K562 (cell line): ENCODE results near the gene KLHDC7A.

Experiments
- BCOR ChIP-seq: fragments of 450-650 bp; IDR thresholded peaks from 2 replicates; pipeline ENCODE4 v1.6.1; 2016
- EP300 ChIP-seq: IDR thresholded peaks from 2 replicates; pipeline ENCODE4 v1.6.1; 2012; ENCODE audit warnings: low read length, improper control_type of control experiment
- ID3 ChIP-seq, 2 experiments: fragments of 250-450 bp in 1 of 2; fragments of 450-650 bp in 1 of 2; sonication (Bioruptor Pico) in 1 of 2; IDR thresholded peaks; 2 replicates each; pipeline versions ENCODE4 v1.6.1 to v1.8.0; 2016 to 2021; ENCODE audit warnings: mild to moderate bottlenecking in 2 of 2, moderate library complexity in 2 of 2, missing compliant biosample characterization in 1 of 2, missing genetic modification characterization in 1 of 2
- JUN ChIP-seq, 2 experiments: sonication (generic) in 1 of 2; formaldehyde crosslinking in 1 of 2; IDR thresholded peaks; 2 replicates each; pipeline versions ENCODE4 v1.6.1 to v1.8.0; 2012 to 2022; ENCODE audit warnings: borderline replicate concordance in 2 of 2, mild to moderate bottlenecking in 2 of 2, improper control_type of control experiment in 1 of 2, low read depth in 1 of 2, low read length in 1 of 2, missing genetic modification reagents in 1 of 2
- SRF ChIP-seq, 2 experiments: fragments of 250-450, 450-650 bp in 1 of 2; sonication (Bioruptor Pico) in 1 of 2; sonication (generic) in 1 of 2; formaldehyde crosslinking; IDR thresholded peaks; 2 replicates each; pipeline versions ENCODE4 v1.5.0 to v1.5.1; 2020 to 2022; ENCODE audit warnings: mild to moderate bottlenecking in 1 of 2, missing genetic modification reagents in 1 of 2

GRCh38 chr1:18529714-18530113 lies 49.0 kb downstream of the KLHDC7A start:
- no peak for TF ChIP-seq BCOR
- TF ChIP-seq JUN (IDR thresholded peaks at IDR 0.05; ENCODE audit: borderline replicate concordance, low read depth, low read length): no peak
- TF ChIP-seq JUN (CRISPR knock-in tag; IDR thresholded peaks at IDR 0.05; ENCODE audit: borderline replicate concordance): no peak
- no peak for TF ChIP-seq SRF (CRISPR knock-in tag; IDR thresholded peaks at IDR 0.05)
- TF ChIP-seq EP300: no peak
- no peak for TF ChIP-seq ID3 (CRISPR knock-in tag; IDR thresholded peaks at IDR 0.05)
- no peak for TF ChIP-seq ID3 (tag; IDR thresholded peaks at IDR 0.05)
